ENCODE results near the gene ZNF839.

Gene ZNF839

GRCh38 chr14:102371361-102371760 is 51.8 kb downstream of the ZNF839 start:
- Mint-ChIP-seq H3K9me3 (ENCODE audit: low read depth) (no peaks in the 10 kb centered on the region), H3K4me1 (ENCODE audit: low read depth) (peaks cover 43% of the 10 kb centered on the region), H3K27me3 (no peaks in the 10 kb centered on the region), H3K4me3 (no peak overlapping the region), H3K27ac (no peak overlapping the region), H3K36me3 (peaks cover 5% of the 10 kb centered on the region)

GRCh38 chr14:102373110-102373509 is 53.6 kb downstream of the ZNF839 start:
- H3K27ac Mint-ChIP-seq, result no peak overlapping the region
- H3K27me3 Mint-ChIP-seq, result no peaks in the 10 kb centered on the region
- H3K4me1 Mint-ChIP-seq (ENCODE audit: low read depth), result peaks cover 32% of the 10 kb centered on the region
- H3K9me3 Mint-ChIP-seq (ENCODE audit: low read depth), result no peaks in the 10 kb centered on the region
- H3K4me3 Mint-ChIP-seq, result no peak overlapping the region
- peaks cover 7% of the 10 kb centered on the region for H3K36me3 Mint-ChIP-seq

- peaks cover 12% of the 10 kb centered on the region for H3K36me3 Mint-ChIP-seq
These were observed 54.7 kb downstream of the ZNF839 start for GRCh38 chr14:102374264-102374663.

GRCh38 chr14:102375119-102375518 is 55.6 kb downstream of the ZNF839 start:
- H3K4me1 Mint-ChIP-seq (ENCODE audit: low read depth), result peaks cover 25% of the 10 kb centered on the region
- peaks cover 12% of the 10 kb centered on the region for H3K36me3 Mint-ChIP-seq
- H3K27me3 Mint-ChIP-seq, result no peaks in the 10 kb centered on the region
- H3K9me3 Mint-ChIP-seq (ENCODE audit: low read depth), result no peaks in the 10 kb centered on the region
- peak overlapping the region; percentile 25 for H3K27ac Mint-ChIP-seq
- peak overlapping the region; percentile 20 for H3K4me3 Mint-ChIP-seq

More at GRCh38 chr14:102374264-102374663, 54.7 kb downstream of the ZNF839 start:
- H3K27ac Mint-ChIP-seq, result no peak overlapping the region
- no peaks in the 10 kb centered on the region for H3K27me3 Mint-ChIP-seq
- peaks cover 25% of the 10 kb centered on the region for H3K4me1 Mint-ChIP-seq (ENCODE audit: low read depth)
- no peak overlapping the region for H3K4me3 Mint-ChIP-seq
- no peaks in the 10 kb centered on the region for H3K9me3 Mint-ChIP-seq (ENCODE audit: low read depth)

GRCh38 chr14:102377696-102378095 is 58.1 kb downstream of the ZNF839 start:
- peaks cover 17% of the 10 kb centered on the region for H3K4me1 Mint-ChIP-seq (ENCODE audit: low read depth)
- no peak overlapping the region for H3K27ac Mint-ChIP-seq
- no peaks in the 10 kb centered on the region for H3K27me3 Mint-ChIP-seq
- H3K9me3 Mint-ChIP-seq (ENCODE audit: low read depth), result no peaks in the 10 kb centered on the region
- no peak overlapping the region for H3K4me3 Mint-ChIP-seq
- H3K36me3 Mint-ChIP-seq, result peaks cover 9% of the 10 kb centered on the region

- Mint-ChIP-seq H3K4me1 (ENCODE audit: low read depth) (peaks cover 13% of the 10 kb centered on the region), H3K36me3 (peaks cover 9% of the 10 kb centered on the region), H3K27me3 (no peaks in the 10 kb centered on the region), H3K4me3 (no peak overlapping the region), H3K9me3 (ENCODE audit: low read depth) (no peaks in the 10 kb centered on the region), H3K27ac (no peak overlapping the region)
These were observed 59.3 kb downstream of the ZNF839 start for GRCh38 chr14:102378830-102379229.

- H3K9me3 Mint-ChIP-seq (ENCODE audit: low read depth), result no peaks in the 10 kb centered on the region
- no peaks in the 10 kb centered on the region for H3K27me3 Mint-ChIP-seq
- H3K4me3 Mint-ChIP-seq, result no peak overlapping the region
- H3K4me1 Mint-ChIP-seq (ENCODE audit: low read depth), result no peaks in the 10 kb centered on the region
- H3K27ac Mint-ChIP-seq, result no peak overlapping the region
- H3K36me3 Mint-ChIP-seq, result peaks cover 7% of the 10 kb centered on the region
These were observed 67.5 kb downstream of the ZNF839 start for GRCh38 chr14:102387086-102387485.

GRCh38 chr14:102389246-102389645 is 69.7 kb downstream of the ZNF839 start:
- Mint-ChIP-seq H3K4me1 (ENCODE audit: low read depth) (peaks cover 8% of the 10 kb centered on the region), H3K4me3 (no peak overlapping the region), H3K9me3 (ENCODE audit: low read depth) (no peaks in the 10 kb centered on the region), H3K27ac (no peak overlapping the region), H3K36me3 (peaks cover 9% of the 10 kb centered on the region), H3K27me3 (no peaks in the 10 kb centered on the region)

GRCh38 chr14:102390064-102390855 is 70.7 kb downstream of the ZNF839 start:
- Mint-ChIP-seq H3K4me1 (ENCODE audit: low read depth) (peaks cover 17% of the 10 kb centered on the region), H3K27ac (no peak overlapping the region), H3K36me3 (peaks cover 9% of the 10 kb centered on the region), H3K9me3 (ENCODE audit: low read depth) (no peaks in the 10 kb centered on the region), H3K4me3 (no peak overlapping the region), H3K27me3 (no peaks in the 10 kb centered on the region)

Measured in activated naive CD8-positive, alpha-beta T cell (primary cell).